Uterus (tissue), 2 donors: ENCODE results near the gene SEPHS2.

Source experiments
- CTCF ChIP-seq, 4 experiments: fragments of 200-600 bp in 2 of 4; fragments of 450-650 bp in 2 of 4; sonication (generic) in 2 of 4; IDR thresholded peaks; one replicate each; pipeline ENCODE4 v1.5.1; 2016 to 2019; ENCODE audit warnings: antibody characterized with exemption in 4 of 4, mild to moderate bottlenecking in 2 of 4, moderate library complexity in 1 of 4
- POLR2A ChIP-seq, 2 donors: fragments of 450-650 bp; IDR thresholded peaks; one replicate each; pipeline ENCODE4 v1.6.1; 2016; ENCODE audit warnings: antibody characterized with exemption in 2 of 2, mild to moderate bottlenecking in 1 of 2, moderate library complexity in 1 of 2

GRCh38 chr16:30464078-30464477 lies 18.4 kb upstream of the SEPHS2 start:
- TF ChIP-seq CTCF (IDR thresholded peaks at IDR 0.05) = no peak
- no peak for TF ChIP-seq POLR2A (IDR thresholded peaks at IDR 0.05)
